Stomach smooth muscle (tissue), 2 donors: ENCODE results near the gene IL17RE.
"Not testable (repeated sequence)": the region's sequence is repeated elsewhere in the genome, so short reads cannot be mapped to it uniquely, and the experiment has no call there.

Experiments
- H3K27ac ChIP-seq: one replicate; pipeline ENCODE4 v1.7.0; 2013; ENCODE audit warnings: mild to moderate bottlenecking, low read length, inconsistent platforms
- H3K27me3 ChIP-seq, 2 donors: one replicate each; pipeline ENCODE4 v1.7.0; 2013; ENCODE audit warnings: low read length in 2 of 2; ENCODE audit not compliant: insufficient read depth in 2 of 2, control insufficient read depth in 1 of 2
- H3K36me3 ChIP-seq, 2 donors: one replicate each; pipeline ENCODE4 v1.7.0; 2013; ENCODE audit warnings: low read length in 2 of 2; ENCODE audit not compliant: control insufficient read depth in 2 of 2, insufficient read depth in 2 of 2
- H3K4me1 ChIP-seq: one replicate; pipeline ENCODE4 v1.7.0; 2013; ENCODE audit warnings: low read length; ENCODE audit not compliant: control insufficient read depth, insufficient read depth
- H3K4me3 ChIP-seq, 2 donors: one replicate each; pipeline ENCODE4 v1.7.0; 2013; ENCODE audit warnings: low read length in 2 of 2
- H3K9ac ChIP-seq, 2 donors: one replicate each; pipeline ENCODE4 v1.7.0; 2013; ENCODE audit warnings: low read length in 2 of 2, mild to moderate bottlenecking in 1 of 2
- H3K9me3 ChIP-seq, 2 donors: one replicate each; pipeline ENCODE4 v1.7.0; 2013; ENCODE audit warnings: low read length in 2 of 2; ENCODE audit not compliant: control insufficient read depth in 2 of 2
- donor health status: healthy.
- donor health status: Pancreatic carcinoma.

Gene IL17RE

GRCh38 chr3:9934993-9935392 is 32.3 kb downstream of the IL17RE start:
- no peaks in the 10 kb centered on the region for H3K27me3 ChIP-seq
- peak overlapping the region in 1 of 2 donors; percentile 97 for H3K9ac ChIP-seq
- peak overlapping the region in 1 of 2 donors; percentile 91 for H3K4me3 ChIP-seq
- H3K4me1 ChIP-seq: peaks cover 31% of the 10 kb centered on the region
- peaks cover 28 to 32% of the 10 kb centered on the region in 2 donors for H3K36me3 ChIP-seq
- H3K27ac ChIP-seq: peak overlapping the region; percentile 98
- no peaks in the 10 kb centered on the region for H3K9me3 ChIP-seq

DNA sequence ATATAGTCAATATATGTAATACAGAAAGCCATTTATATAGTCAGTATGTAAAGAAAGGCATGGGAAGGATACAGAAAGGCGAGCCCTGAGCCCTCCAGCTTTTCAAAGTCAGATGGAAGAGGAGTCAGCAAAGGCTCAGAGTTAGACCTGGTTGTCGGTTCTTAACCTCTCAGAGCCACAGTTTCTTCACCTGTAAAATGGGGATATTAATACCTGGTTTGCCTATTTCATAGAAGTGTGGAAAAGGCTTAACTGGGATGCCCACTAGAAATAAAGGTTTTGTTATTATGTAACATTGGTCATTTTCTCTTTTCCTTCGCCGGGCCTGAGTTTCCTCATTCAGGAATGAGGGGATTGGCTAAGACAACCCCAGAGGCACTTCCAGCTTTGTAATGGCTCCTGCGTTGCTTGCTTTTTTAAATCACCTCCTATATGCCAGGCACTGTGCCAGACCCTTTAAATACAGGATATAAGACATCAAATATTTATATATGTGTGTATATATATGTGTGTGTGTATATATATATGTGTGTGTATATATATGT is 33.4 kb downstream of the IL17RE start:
- no peak overlapping the region for H3K4me3 ChIP-seq
- peaks cover 24 to 25% of the 10 kb centered on the region in 2 donors for H3K36me3 ChIP-seq
- no peaks in the 10 kb centered on the region for H3K27me3 ChIP-seq
- H3K27ac ChIP-seq: no peak overlapping the region
- peaks cover 31% of the 10 kb centered on the region for H3K4me1 ChIP-seq
- no peaks in the 10 kb centered on the region for H3K9me3 ChIP-seq
- H3K9ac ChIP-seq: peak overlapping the region in 1 of 2 donors; percentile 33

GRCh38 chr3:9937486-9938238 is 35.0 kb downstream of the IL17RE start:
- H3K36me3 ChIP-seq: peaks cover 30% of the 10 kb centered on the region in 2 donors
- no peaks in the 10 kb centered on the region for H3K27me3 ChIP-seq
- H3K4me1 ChIP-seq: peaks cover 24% of the 10 kb centered on the region
- H3K27ac ChIP-seq: no peak overlapping the region
- H3K9me3 ChIP-seq: no peaks in the 10 kb centered on the region
- no peak overlapping the region for H3K4me3 ChIP-seq
- H3K9ac ChIP-seq: no peak overlapping the region

- Histone ChIP-seq H3K27me3 (no peaks in the 10 kb centered on the region), H3K36me3 (peaks cover 33 to 39% of the 10 kb centered on the region in 2 donors), H3K9me3 (no peaks in the 10 kb centered on the region), H3K27ac (no peak overlapping the region), H3K4me1 (peaks cover 17% of the 10 kb centered on the region), H3K9ac (no peak overlapping the region), H3K4me3 (no peak overlapping the region)
Observed at GRCh38 chr3:9938966-9939365, 36.3 kb downstream of the IL17RE start.

- not testable (repeated sequence) for H3K27me3 ChIP-seq, H3K4me1 ChIP-seq, H3K27ac ChIP-seq, H3K9ac ChIP-seq, H3K4me3 ChIP-seq, H3K9me3 ChIP-seq
- peaks cover 36 to 46% of the 10 kb centered on the region in 2 donors for H3K36me3 ChIP-seq
Observed at GRCh38 chr3:9939906-9940305, 37.3 kb downstream of the IL17RE start.

- Histone ChIP-seq H3K36me3 (peaks cover 34 to 44% of the 10 kb centered on the region in 2 donors), H3K4me1 (peaks cover 3% of the 10 kb centered on the region), H3K27me3 (no peaks in the 10 kb centered on the region), H3K27ac (no peak overlapping the region), H3K9ac (no peak overlapping the region), H3K9me3 (no peaks in the 10 kb centered on the region), H3K4me3 (no peak overlapping the region)
Observed at GRCh38 chr3:9940746-9941145, 38.1 kb downstream of the IL17RE start.

DNA sequence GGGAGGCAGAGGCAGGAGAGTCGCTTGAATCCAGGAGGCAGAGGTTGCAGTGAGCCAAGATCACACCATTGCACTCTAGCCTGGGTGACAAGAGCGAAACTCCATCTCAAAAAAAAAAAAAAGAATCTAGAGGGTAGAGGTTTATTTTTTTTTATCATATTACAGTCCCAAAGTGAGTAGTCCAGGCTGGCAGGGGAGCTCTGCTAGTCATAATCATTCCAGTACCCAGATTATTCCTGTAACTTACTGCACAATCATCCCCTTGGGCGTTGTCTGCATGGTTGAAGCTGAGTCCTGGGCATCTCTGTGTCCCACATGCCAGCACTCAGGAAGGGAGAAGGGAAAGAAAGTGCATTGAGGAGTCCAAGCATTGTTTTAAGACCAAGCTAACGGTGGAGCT is 39.5 kb downstream of the IL17RE start:
- H3K27ac ChIP-seq: no peak overlapping the region

DNA sequence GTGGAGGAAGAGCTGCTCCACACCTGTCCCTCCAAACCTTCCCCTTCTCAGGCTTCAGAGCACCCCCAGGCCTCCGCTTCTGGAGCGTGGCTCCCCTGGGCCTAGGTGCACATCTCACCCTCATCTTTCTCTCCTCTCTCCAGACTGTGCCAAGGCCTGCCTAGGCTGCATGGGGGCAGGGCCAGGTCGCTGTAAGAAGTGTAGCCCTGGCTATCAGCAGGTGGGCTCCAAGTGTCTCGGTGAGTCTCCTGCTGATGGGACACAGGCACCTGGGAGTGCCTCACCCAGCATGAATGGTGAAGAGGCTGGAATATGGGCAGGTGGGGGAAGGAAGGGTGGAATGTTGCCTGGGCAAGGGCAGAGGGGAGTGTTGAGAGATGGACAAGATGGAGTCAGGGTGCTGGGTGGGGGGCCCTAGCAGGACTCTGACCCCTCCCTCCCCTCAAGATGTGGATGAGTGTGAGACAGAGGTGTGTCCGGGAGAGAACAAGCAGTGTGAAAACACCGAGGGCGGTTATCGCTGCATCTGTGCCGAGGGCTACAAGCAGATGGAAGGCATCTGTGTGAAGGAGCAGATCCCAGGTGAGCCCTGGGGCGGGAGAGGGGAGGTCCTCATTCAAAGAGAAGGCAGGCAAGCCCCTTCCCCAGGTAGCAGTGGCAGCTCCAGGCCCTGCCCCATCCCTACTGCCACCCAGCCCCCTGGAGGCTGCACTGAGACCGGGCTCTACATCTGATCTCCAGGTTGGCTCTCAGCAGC is 40.5 kb downstream of the IL17RE start:
- Histone ChIP-seq H3K27ac (no peak overlapping the region), H3K4me3 (no peak overlapping the region), H3K9ac (no peak overlapping the region), H3K9me3 (no peaks in the 10 kb centered on the region), H3K27me3 (no peaks in the 10 kb centered on the region), H3K36me3 (peaks cover 16 to 29% of the 10 kb centered on the region in 2 donors), H3K4me1 (peaks cover 19% of the 10 kb centered on the region)

More for the DNA sequence above, 39.5 kb downstream of the IL17RE start:
- H3K9me3 ChIP-seq: no peaks in the 10 kb centered on the region
- H3K36me3 ChIP-seq: peaks cover 24 to 36% of the 10 kb centered on the region in 2 donors
- peaks cover 11% of the 10 kb centered on the region for H3K4me1 ChIP-seq
- H3K27me3 ChIP-seq: no peaks in the 10 kb centered on the region
- H3K4me3 ChIP-seq: no peak overlapping the region
- H3K9ac ChIP-seq: no peak overlapping the region

- Histone ChIP-seq H3K9me3 (no peaks in the 10 kb centered on the region), H3K9ac (no peak overlapping the region), H3K36me3 (peaks cover 18 to 26% of the 10 kb centered on the region in 2 donors), H3K4me3 (no peak overlapping the region), H3K27me3 (no peaks in the 10 kb centered on the region), H3K27ac (no peak overlapping the region), H3K4me1 (peaks cover 19% of the 10 kb centered on the region)
Observed at GRCh38 chr3:9944271-9944670, 41.6 kb downstream of the IL17RE start.

DNA sequence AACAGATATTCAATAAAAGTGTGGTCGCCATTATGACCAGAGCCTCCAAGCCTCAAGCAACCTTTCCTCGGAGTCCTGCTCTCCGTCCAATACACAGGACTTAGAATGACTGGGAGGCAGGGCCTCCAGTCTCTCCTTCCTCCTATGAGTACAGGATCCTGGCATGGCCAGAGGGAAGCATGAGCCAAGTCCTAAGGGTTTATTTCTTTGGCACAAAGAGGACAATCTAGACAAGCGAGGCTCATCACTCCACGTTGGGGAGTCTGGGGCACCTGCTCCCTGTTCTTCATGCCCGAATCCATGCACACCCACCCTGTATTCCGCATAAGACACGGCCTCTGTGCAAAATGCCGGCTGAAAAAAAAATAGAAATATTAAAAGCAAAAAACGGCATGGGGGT is 42.7 kb downstream of the IL17RE start:
- Histone ChIP-seq H3K36me3 (peaks cover 18 to 26% of the 10 kb centered on the region in 2 donors), H3K4me3 (no peak overlapping the region)

More for the DNA sequence above, 42.7 kb downstream of the IL17RE start:
- Histone ChIP-seq H3K27me3 (no peaks in the 10 kb centered on the region), H3K27ac (no peak overlapping the region), H3K9me3 (no peaks in the 10 kb centered on the region), H3K9ac (no peak overlapping the region), H3K4me1 (peaks cover 21% of the 10 kb centered on the region)
